HG02885 (cell line): ENCODE measurements around the gene DYNLRB2.

Experiments
- ATAC-seq: cut with Tn5 transposase; IDR thresholded peaks from one replicate; pipeline ENCODE4 v1.9.1; 2021; ENCODE audit warnings: mild to moderate bottlenecking; ENCODE audit not compliant: unreplicated experiment, poor library complexity

DYNLRB2 gene

GRCh38 chr16:80540516-80541305 lies at the start of gene DYNLRB2:
DYNLRB2 (plus strand) TSS chr16:80540993; CDS start chr16:80541077, 84 bp downstream.
- peak; percentile 96 for ATAC-seq

GRCh38 chr16:80500116-80500859 lies 40.5 kb upstream of the DYNLRB2 start:
- ATAC-seq: no peak

GRCh38 chr16:80500961-80501525 lies 39.8 kb upstream of the DYNLRB2 start:
- no peak for ATAC-seq

- no peak for ATAC-seq
Observed at GRCh38 chr16:80503107-80503506, 37.7 kb upstream of the DYNLRB2 start.

- ATAC-seq: no peak
Observed at GRCh38 chr16:80507538-80507937, 33.3 kb upstream of the DYNLRB2 start.

GRCh38 chr16:80509872-80510271 lies 30.9 kb upstream of the DYNLRB2 start:
- ATAC-seq: no peak

- ATAC-seq: no peak
Observed at GRCh38 chr16:80511824-80512592, 28.8 kb upstream of the DYNLRB2 start.

- no peak for ATAC-seq
Observed at GRCh38 chr16:80512593-80512853, 28.3 kb upstream of the DYNLRB2 start.

- no peak for ATAC-seq
Observed at GRCh38 chr16:80515374-80515773, 25.4 kb upstream of the DYNLRB2 start.

- ATAC-seq: no peak
Observed at GRCh38 chr16:80517846-80518245, 22.9 kb upstream of the DYNLRB2 start.

GRCh38 chr16:80518436-80518835 lies 22.4 kb upstream of the DYNLRB2 start:
- no peak for ATAC-seq

GRCh38 chr16:80519189-80519588 lies 21.6 kb upstream of the DYNLRB2 start:
- no peak for ATAC-seq

- ATAC-seq: no peak
Observed at GRCh38 chr16:80525420-80525819, 15.4 kb upstream of the DYNLRB2 start.

GRCh38 chr16:80526418-80527061 lies 14.3 kb upstream of the DYNLRB2 start:
- ATAC-seq: peak; percentile 70

- peak; percentile 56 for ATAC-seq
Observed at GRCh38 chr16:80527297-80527696, 13.5 kb upstream of the DYNLRB2 start.

GRCh38 chr16:80530479-80530878 lies 10.3 kb upstream of the DYNLRB2 start:
- no peak for ATAC-seq

- ATAC-seq: no peak
Observed at GRCh38 chr16:80536238-80536637, 4.6 kb upstream of the DYNLRB2 start.

GRCh38 chr16:80541306-80541694 lies 507 bp downstream of the DYNLRB2 start:
- ATAC-seq: no peak

GRCh38 chr16:80543162-80543561 lies 2.4 kb downstream of the DYNLRB2 start:
- ATAC-seq: no peak

GRCh38 chr16:80544326-80544725 lies 3.5 kb downstream of the DYNLRB2 start:
- no peak for ATAC-seq
